PC-3 (cell line): Measurements from ENCODE around the gene SYT6. TPM values are rescaled to one million over a fixed set of nuclear protein-coding genes. Genes with fewer than 3 reads are reported as not detected.

Experiments used
- ATAC-seq: fragments of 200-7000 bp; cut with Tn5 transposase; 2 replicates; pipeline ENCODE4 v1.9.1; 2020; ENCODE audit warnings: mild to moderate bottlenecking, moderate library complexity
- BruUV-seq: library from RNA; stranded (reverse); fragments of 400-500 nt; replicated peaks from 2 replicates; lab custom pipeline; 2021; lab: Mats Ljungman, UMichigan
- CTCF ChIA-PET: fragments of 300-600 bp; sonication (Branson Sonifier 250); formaldehyde crosslinking; loops from one replicate; lab custom pipeline; 2022; ENCODE audit warnings: antibody characterized with exemption; lab: Charles Lee
- POLR2A ChIA-PET: fragments of 300-600 bp; sonication (Branson Sonifier 250); formaldehyde crosslinking; loops from one replicate; lab custom pipeline; 2022; ENCODE audit warnings: antibody characterized with exemption; ENCODE audit not compliant: unreplicated experiment; lab: Charles Lee
- DNase-seq: peaks from one replicate; pipeline ENCODE4 v3.0.0-alpha.2; 2015
- H2AFZ ChIP-seq: fragments of 300-600 bp; sonication (generic); 2 replicates; pipeline ENCODE4 v1.6.0; 2016; ENCODE audit warnings: antibody characterized with exemption, low read length
- H3F3A ChIP-seq: fragments of 300-600 bp; sonication (generic); one replicate; pipeline ENCODE4 v1.6.0; 2017; ENCODE audit warnings: antibody characterized with exemption, low read length, control low read depth, mild to moderate bottlenecking; ENCODE audit not compliant: unreplicated experiment
- H3K27ac ChIP-seq: fragments of 300-600 bp; sonication (generic); 2 replicates; pipeline ENCODE4 v1.5.1; 2016; ENCODE audit warnings: mild to moderate bottlenecking, low read length
- H3K27me3 ChIP-seq: fragments of 300-600 bp; sonication (generic); 2 replicates; pipeline ENCODE4 v1.6.1; 2016; ENCODE audit warnings: low read length, mixed read lengths
- H3K36me3 ChIP-seq: fragments of 300-600 bp; sonication (generic); 2 replicates; pipeline ENCODE4 v1.6.1; 2016; ENCODE audit warnings: low read depth, mixed run types, low read length, mixed read lengths
- H3K4me1 ChIP-seq: fragments of 300-600 bp; sonication (generic); 2 replicates; pipeline ENCODE4 v1.5.1; 2016; ENCODE audit warnings: low read length; ENCODE audit not compliant: insufficient read depth
- H3K4me2 ChIP-seq: fragments of 300-600 bp; sonication (generic); 2 replicates; pipeline ENCODE4 v1.6.0; 2016; ENCODE audit warnings: low read length
- H3K4me3 ChIP-seq: fragments of 300-600 bp; sonication (generic); 2 replicates; pipeline ENCODE4 v1.5.1; 2016; ENCODE audit warnings: mild to moderate bottlenecking, low read length, mixed read lengths
- H3K79me2 ChIP-seq: fragments of 300-600 bp; sonication (generic); 2 replicates; pipeline ENCODE4 v1.6.1; 2017; ENCODE audit warnings: low read length, mixed read lengths
- H3K9ac ChIP-seq: fragments of 300-600 bp; sonication (generic); 2 replicates; pipeline ENCODE4 v1.6.0; 2016; ENCODE audit warnings: mild to moderate bottlenecking, low read length
- H3K9me2 ChIP-seq: fragments of 300-600 bp; sonication (generic); replicated peaks from 2 replicates; pipeline ENCODE4 v1.6.1; 2016; ENCODE audit warnings: mixed run types, low read length, mixed read lengths
- H3K9me3 ChIP-seq: fragments of 300-600 bp; sonication (generic); 2 replicates; pipeline ENCODE4 v1.6.1; 2016; ENCODE audit warnings: low read length, mixed read lengths
- H4K20me1 ChIP-seq: fragments of 300-600 bp; sonication (generic); 2 replicates; pipeline ENCODE4 v1.6.1; 2016; ENCODE audit warnings: low read length, mixed read lengths
- EZH2 ChIP-seq: fragments of 300-600 bp; sonication (generic); IDR thresholded peaks from one replicate; pipeline ENCODE4 v1.6.1; 2017; ENCODE audit warnings: antibody characterized with exemption, mild to moderate bottlenecking, low read length; ENCODE audit not compliant: unreplicated experiment
- EZH2phosphoT487 ChIP-seq: fragments of 300-600 bp; sonication (generic); IDR thresholded peaks from 2 replicates; pipeline ENCODE4 v1.6.1; 2018; ENCODE audit warnings: mild to moderate bottlenecking, antibody characterized with exemption, low read length, borderline replicate concordance
- intact Hi-C: fragments of 100-400 bp; cut with micrococcal nuclease; formaldehyde crosslinking; loops from 2 replicates; pipeline ENCODE4 v1.9.0; 2023
- total RNA-seq: library from RNA; depleted of rRNA; stranded (reverse); fragments of >200 nt; gene quantifications from 2 replicates; pipeline ENCODE4 v1.2.3, GENCODE V29; 2014
- TF ChIP-seq, protein P1 (sequence below): fragments of 300-600 bp; sonication (generic); conservative IDR thresholded peaks from 2 replicates; pipeline ENCODE4 v1.5.1; 2017; ENCODE audit warnings: antibody characterized with exemption, low read depth, mild to moderate bottlenecking, low read length

SYT6 gene
- total RNA-seq, 1 experiment from 2014 or later: not detected

DNA sequence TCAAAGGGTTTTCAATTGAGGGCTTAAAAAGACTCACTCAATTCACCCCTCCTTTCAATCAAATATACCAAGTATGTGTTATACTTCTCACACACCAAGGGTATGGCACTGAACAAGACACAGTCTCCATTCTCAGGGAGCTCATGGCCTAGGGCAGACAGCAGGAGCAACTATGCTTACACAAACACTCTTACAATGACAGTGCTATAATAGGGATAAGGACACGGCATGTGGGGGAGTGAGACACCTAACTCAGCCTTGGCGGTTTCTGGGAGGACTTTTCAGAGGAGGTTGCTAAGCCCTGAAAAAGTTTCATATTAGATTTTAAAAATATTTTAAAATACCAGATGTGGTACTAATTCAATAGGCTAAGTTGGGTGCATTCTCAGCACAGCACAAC lies 22.7 kb upstream of the SYT6 start:
- ChIA-PET POLR2A (no interaction called here), CTCF (no interaction called here)
- Histone ChIP-seq H3K9me3 (no peaks in the 10 kb centered on the region), H3K4me1 (peaks cover 6% of the 10 kb centered on the region; the same call in 1 of the 2 replicates), H3K9me2 (no peaks in the 10 kb centered on the region), H4K20me1 (no peaks in the 10 kb centered on the region), H2AFZ (no peak overlapping the region), H3K4me2 (no peak overlapping the region), H3K9ac (no peak overlapping the region), H3K27me3 (peaks cover 54% of the 10 kb centered on the region), H3K79me2 (no peaks in the 10 kb centered on the region), H3K27ac (no peak overlapping the region), H3K36me3 (no peaks in the 10 kb centered on the region), H3F3A (no peaks in the 10 kb centered on the region), H3K4me3 (no peak overlapping the region)
- ATAC-seq (no peak), DNase-seq (no peak)
- intact Hi-C loops: no loop called here
- no TSS peak for BruUV-seq
- no peak for TF ChIP-seq EZH2phosphoT487
- TF ChIP-seq, protein P1, sequence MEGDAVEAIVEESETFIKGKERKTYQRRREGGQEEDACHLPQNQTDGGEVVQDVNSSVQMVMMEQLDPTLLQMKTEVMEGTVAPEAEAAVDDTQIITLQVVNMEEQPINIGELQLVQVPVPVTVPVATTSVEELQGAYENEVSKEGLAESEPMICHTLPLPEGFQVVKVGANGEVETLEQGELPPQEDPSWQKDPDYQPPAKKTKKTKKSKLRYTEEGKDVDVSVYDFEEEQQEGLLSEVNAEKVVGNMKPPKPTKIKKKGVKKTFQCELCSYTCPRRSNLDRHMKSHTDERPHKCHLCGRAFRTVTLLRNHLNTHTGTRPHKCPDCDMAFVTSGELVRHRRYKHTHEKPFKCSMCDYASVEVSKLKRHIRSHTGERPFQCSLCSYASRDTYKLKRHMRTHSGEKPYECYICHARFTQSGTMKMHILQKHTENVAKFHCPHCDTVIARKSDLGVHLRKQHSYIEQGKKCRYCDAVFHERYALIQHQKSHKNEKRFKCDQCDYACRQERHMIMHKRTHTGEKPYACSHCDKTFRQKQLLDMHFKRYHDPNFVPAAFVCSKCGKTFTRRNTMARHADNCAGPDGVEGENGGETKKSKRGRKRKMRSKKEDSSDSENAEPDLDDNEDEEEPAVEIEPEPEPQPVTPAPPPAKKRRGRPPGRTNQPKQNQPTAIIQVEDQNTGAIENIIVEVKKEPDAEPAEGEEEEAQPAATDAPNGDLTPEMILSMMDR: no peak
- TF ChIP-seq EZH2: no peak

DNA sequence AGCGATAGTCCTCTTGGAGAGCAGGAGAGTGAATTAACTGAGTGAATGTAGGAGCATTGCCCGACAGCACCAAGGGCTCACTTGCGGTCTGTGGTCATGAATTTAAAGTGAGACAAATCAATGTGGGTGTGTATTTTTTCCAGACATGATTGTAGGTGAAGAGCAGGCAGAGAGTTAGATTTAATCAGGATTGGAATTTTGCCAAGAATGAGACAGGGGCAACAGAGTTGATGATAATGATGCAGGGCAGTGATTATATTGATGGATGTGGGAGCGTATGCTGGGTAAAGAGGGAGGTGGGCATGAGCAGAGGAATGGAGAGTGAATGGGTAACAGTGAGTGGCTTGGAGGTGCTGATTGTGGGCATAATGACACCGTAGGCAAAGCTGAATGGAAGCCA lies 20.0 kb upstream of the SYT6 start:
- Histone ChIP-seq H3K27ac (no peak overlapping the region), H2AFZ (no peak overlapping the region), H3K9ac (no peak overlapping the region), H3K4me1 (0 out of 2 replicates have a peak, but pooled peaks cover under 1% of the 10 kb centered on the region), H3K9me2 (no peaks in the 10 kb centered on the region), H3K9me3 (no peaks in the 10 kb centered on the region), H3K27me3 (peaks cover 49% of the 10 kb centered on the region), H3K4me3 (no peak overlapping the region), H3K36me3 (no peaks in the 10 kb centered on the region), H3F3A (no peaks in the 10 kb centered on the region), H3K4me2 (no peak overlapping the region), H3K79me2 (no peaks in the 10 kb centered on the region), H4K20me1 (no peaks in the 10 kb centered on the region)
- TF ChIP-seq EZH2: no peak
- TF ChIP-seq EZH2phosphoT487: no peak
- TF ChIP-seq, protein P1: no peak
- intact Hi-C loops: no loop called here
- DNase-seq: no peak
- no peak for ATAC-seq
- ChIA-PET CTCF (no interaction called here), POLR2A (no interaction called here)
- no TSS peak for BruUV-seq

DNA sequence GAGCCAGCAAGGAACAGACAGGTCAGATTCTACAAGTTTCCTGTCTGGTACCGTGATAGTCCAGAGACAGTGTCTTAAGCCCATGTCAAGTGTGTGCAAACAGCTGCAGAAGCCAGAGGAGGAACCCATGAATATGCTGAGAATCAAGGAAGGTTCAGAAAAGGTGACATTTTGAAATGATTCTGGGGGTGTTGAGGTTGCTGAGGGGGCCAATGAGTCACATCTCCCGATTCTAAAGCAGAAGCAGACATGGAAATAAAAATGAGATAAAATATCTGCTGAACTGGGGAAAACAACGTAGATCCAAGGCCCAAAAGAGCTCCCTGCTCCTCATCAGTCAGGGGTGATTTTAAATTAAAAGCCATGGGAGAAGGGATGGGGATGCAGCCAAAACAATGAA lies 15.8 kb upstream of the SYT6 start:
- H3K79me2 ChIP-seq: no peaks in the 10 kb centered on the region
- no peaks in the 10 kb centered on the region for H3K36me3 ChIP-seq
- DNase-seq (no peak), ATAC-seq (no peak)
- H3K4me2 ChIP-seq: no peak overlapping the region
- no peaks in the 10 kb centered on the region for H3K4me1 ChIP-seq
- no peak overlapping the region for H3K27ac ChIP-seq
- no peak overlapping the region for H3K4me3 ChIP-seq
- no TSS peak for BruUV-seq
- H3F3A ChIP-seq: no peaks in the 10 kb centered on the region
- TF ChIP-seq EZH2: no peak
- TF ChIP-seq EZH2phosphoT487: no peak
- TF ChIP-seq, protein P1: no peak
- no peak overlapping the region for H3K9ac ChIP-seq
- intact Hi-C loops: no loop called here
- H4K20me1 ChIP-seq: no peaks in the 10 kb centered on the region
- H3K9me2 ChIP-seq: no peaks in the 10 kb centered on the region
- no peak overlapping the region for H2AFZ ChIP-seq
- ChIA-PET POLR2A (no interaction called here), CTCF (no interaction called here)
- H3K27me3 ChIP-seq: peaks cover 17% of the 10 kb centered on the region
- no peaks in the 10 kb centered on the region for H3K9me3 ChIP-seq
